ENCODE results near the gene DYNC1H1. TPM values are rescaled to one million over a fixed set of nuclear protein-coding genes. Genes with fewer than 3 reads are reported as not detected.
A peak's percentile ranks its signal among the peaks of the same experiment; 100 is the strongest.
"Not testable (repeated sequence)": the region's sequence is repeated elsewhere in the genome, so short reads cannot be mapped to it uniquely, and the experiment has no call there.

The DYNC1H1 gene
- total RNA-seq, 4 donors from 2014 or later, result 386 to 531 (median 472) TPM

GRCh38 chr14:102081231-102082080 lies 117.1 kb downstream of the DYNC1H1 start:
- Histone ChIP-seq H3K36me3 (peaks cover 0 to 82% (median 0%) of the 10 kb centered on the region in 3 donors), H3K27me3 (no peaks in the 10 kb centered on the region), H3K27ac (no peak overlapping the region), H3K4me1 (peaks cover 0 to 27% (median 9%) of the 10 kb centered on the region in 4 donors), H3K9me3 (no peaks in the 10 kb centered on the region), H3K4me3 (no peak overlapping the region)
- DNase-seq, result no peak
- TF ChIP-seq CTCF (IDR thresholded peaks at IDR 0.05), result no peak
- no peak for TF ChIP-seq POLR2A (IDR thresholded peaks at IDR 0.05)

GRCh38 chr14:102084522-102084921 lies 120.1 kb downstream of the DYNC1H1 start:
- H3K27me3 ChIP-seq, DNase-seq, H3K9me3 ChIP-seq, H3K27ac ChIP-seq: not testable (repeated sequence)
- peaks cover 0 to 37% (median 11%) of the 10 kb centered on the region in 4 donors for H3K4me1 ChIP-seq
- peaks cover 0 to 61% (median 0%) of the 10 kb centered on the region in 3 donors for H3K36me3 ChIP-seq
- peak overlapping the region in 1 of 4 donors; percentile 18 for H3K4me3 ChIP-seq

DNA sequence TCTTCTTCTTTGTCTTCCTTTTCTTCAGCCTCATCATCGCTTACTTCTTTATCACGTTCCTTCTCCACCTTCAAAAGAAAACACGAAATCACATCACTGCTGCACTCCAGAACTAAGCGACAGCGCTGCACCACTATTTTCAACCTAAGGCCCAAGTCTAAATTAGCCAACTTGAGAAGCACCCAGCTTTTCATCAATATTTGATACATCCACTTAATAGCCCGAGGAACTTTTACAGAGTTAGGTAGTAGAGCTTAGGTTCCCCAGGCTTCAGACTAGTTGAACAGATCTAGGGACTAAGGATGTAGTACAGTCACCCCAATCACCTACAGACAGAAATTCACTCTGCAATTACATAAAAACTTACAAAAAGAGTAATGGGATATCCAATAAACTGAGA lies 120.6 kb downstream of the DYNC1H1 start:
- H3K36me3 ChIP-seq, result peaks cover 0 to 56% (median 0%) of the 10 kb centered on the region in 3 donors
- peaks cover 0 to 37% (median 11%) of the 10 kb centered on the region in 4 donors for H3K4me1 ChIP-seq
- no peaks in the 10 kb centered on the region for H3K9me3 ChIP-seq
- no peak for TF ChIP-seq CTCF (IDR thresholded peaks at IDR 0.05)
- no peak for DNase-seq
- H3K4me3 ChIP-seq, result peak overlapping the region in 2 of 4 donors; percentile 93 to 100
- H3K27me3 ChIP-seq, result no peaks in the 10 kb centered on the region
- no peak overlapping the region for H3K27ac ChIP-seq

DNA sequence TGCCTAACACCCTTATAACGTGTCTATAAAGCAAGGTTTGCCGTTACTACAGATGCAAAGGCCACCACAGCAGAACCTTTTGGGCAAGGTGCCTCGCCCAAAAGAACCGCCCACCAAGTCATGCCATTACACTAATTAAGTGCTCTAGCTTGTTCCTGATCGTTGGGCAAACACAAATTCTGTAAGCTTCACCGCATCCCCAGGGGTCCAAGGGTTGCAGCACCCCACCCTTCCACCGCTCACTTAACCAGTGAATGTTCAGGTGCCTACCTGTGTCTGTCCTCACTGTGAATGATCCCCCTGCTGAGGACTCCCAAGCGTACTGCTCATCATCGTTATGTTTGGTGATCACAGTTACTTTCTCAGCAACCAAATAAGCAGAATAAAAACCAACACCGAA lies 121.1 kb downstream of the DYNC1H1 start:
- Histone ChIP-seq H3K36me3 (peaks cover 0 to 51% (median 0%) of the 10 kb centered on the region in 3 donors), H3K4me1 (peaks cover 0 to 37% (median 11%) of the 10 kb centered on the region in 4 donors)
- no peak for DNase-seq

GRCh38 chr14:102085948-102086708 lies 121.8 kb downstream of the DYNC1H1 start:
- peak; percentile 57 to 80 (median 73) for DNase-seq
- Histone ChIP-seq H3K27ac (peak overlapping the region; percentile 99 to 100 (median 100)), H3K36me3 (peaks cover 0 to 44% (median 0%) of the 10 kb centered on the region in 3 donors), H3K4me1 (peaks cover 0 to 37% (median 11%) of the 10 kb centered on the region in 4 donors), H3K4me3 (peak overlapping the region; percentile 74 to 100 (median 95)), H3K27me3 (no peaks in the 10 kb centered on the region), H3K9me3 (no peaks in the 10 kb centered on the region)
- no peak for TF ChIP-seq CTCF (IDR thresholded peaks at IDR 0.05)

More for the DNA sequence above, 121.1 kb downstream of the DYNC1H1 start:
- no peak for TF ChIP-seq POLR2A (IDR thresholded peaks at IDR 0.05)
- TF ChIP-seq CTCF (IDR thresholded peaks at IDR 0.05), result no peak
- Histone ChIP-seq H3K27ac (peak overlapping the region; percentile 99 to 100 (median 100)), H3K9me3 (no peaks in the 10 kb centered on the region), H3K4me3 (peak overlapping the region in 3 of 4 donors; percentile 93 to 100 (median 97)), H3K27me3 (no peaks in the 10 kb centered on the region)

DNA sequence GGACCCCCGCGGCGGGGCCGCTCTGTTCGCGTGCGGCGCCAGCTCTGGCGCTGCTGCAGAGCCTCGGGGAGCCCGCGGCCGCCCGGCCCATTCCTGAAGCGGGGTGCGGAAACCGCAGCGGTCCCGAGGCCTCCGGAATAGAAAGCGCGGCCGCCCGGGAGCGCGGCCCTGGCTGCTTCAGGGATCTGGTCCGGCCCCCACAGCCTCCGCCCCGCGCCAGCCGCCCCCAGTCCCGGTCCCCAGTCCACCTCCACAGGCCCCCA lies 122.3 kb downstream of the DYNC1H1 start:
- no peaks in the 10 kb centered on the region for H3K9me3 ChIP-seq
- DNase-seq, result no peak
- peaks cover 0 to 39% (median 0%) of the 10 kb centered on the region in 3 donors for H3K36me3 ChIP-seq
- peaks cover 0 to 37% (median 11%) of the 10 kb centered on the region in 4 donors for H3K4me1 ChIP-seq
- TF ChIP-seq CTCF (IDR thresholded peaks at IDR 0.05), result no peak
- no peak for TF ChIP-seq POLR2A (IDR thresholded peaks at IDR 0.05)
- peak overlapping the region; percentile 99 to 100 (median 100) for H3K27ac ChIP-seq
- no peaks in the 10 kb centered on the region for H3K27me3 ChIP-seq
- peak overlapping the region; percentile 74 to 100 (median 95) for H3K4me3 ChIP-seq
